Omental fat pad (tissue), 4 donors: ENCODE results near the gene MAGI2. TPM values are rescaled to one million over a fixed set of nuclear protein-coding genes. Genes with fewer than 3 reads are reported as not detected.

Experiments used
- ATAC-seq: fragments of 150-250 bp; one replicate; pipeline ENCODE4 v1.9.1; 2016; ENCODE audit warnings: mild to moderate bottlenecking, moderate library complexity; ENCODE audit not compliant: low FRiP score
- DNase-seq: peaks from one replicate; pipeline ENCODE4 v3.0.0-alpha.2; 2019; ENCODE audit warnings: low spot score
- CTCF ChIP-seq, 3 donors: fragments of 450-650 bp; IDR thresholded peaks; one replicate each; pipeline ENCODE4 v1.5.1; 2016 to 2017; ENCODE audit warnings: antibody characterized with exemption in 3 of 3, mild to moderate bottlenecking in 3 of 3, moderate library complexity in 2 of 3
- total RNA-seq, 4 donors: library from RNA; depleted of rRNA; stranded (reverse); fragments of >200 nt; gene quantifications; one replicate each; pipeline ENCODE4 v1.1.0, GENCODE V29; 2016

The MAGI2 gene
- total RNA-seq: 10 to 100 TPM in 3 of 4 donors, 1 to 10 TPM in 1; 9.3 to 20.6 (median 13.2) TPM

GRCh38 chr7:79453558-79454360 lies at the start of gene MAGI2:
MAGI2 (minus strand) TSS chr7:79453667; CDS start chr7:79453320, 347 bp downstream.
- TF ChIP-seq CTCF (IDR thresholded peaks at IDR 0.05): no peak
- peak; percentile 56 for ATAC-seq
- peak; percentile 57 for DNase-seq

- ATAC-seq: no peak
- TF ChIP-seq CTCF (IDR thresholded peaks at IDR 0.05): no peak
- DNase-seq: no peak
Observed at GRCh38 chr7:79502151-79502550, 48.7 kb upstream of the MAGI2 start.

- DNase-seq: no peak
- TF ChIP-seq CTCF (IDR thresholded peaks at IDR 0.05): no peak
- ATAC-seq: no peak
Observed at GRCh38 chr7:79500759-79501158, 47.3 kb upstream of the MAGI2 start.

- ATAC-seq (no peak), DNase-seq (no peak)
- no peak for TF ChIP-seq CTCF (IDR thresholded peaks at IDR 0.05)
Observed at GRCh38 chr7:79497728-79498127, 44.3 kb upstream of the MAGI2 start.

GRCh38 chr7:79495544-79496272 lies 42.2 kb upstream of the MAGI2 start:
- TF ChIP-seq CTCF (IDR thresholded peaks at IDR 0.05): no peak
- ATAC-seq (no peak), DNase-seq (no peak)

- ATAC-seq: no peak
- no peak for TF ChIP-seq CTCF (IDR thresholded peaks at IDR 0.05)
- no peak for DNase-seq
Observed at GRCh38 chr7:79494046-79494445, 40.6 kb upstream of the MAGI2 start.
